ENCODE results near the gene THUMPD1.
"Not testable (repeated sequence)": the region's sequence is repeated elsewhere in the genome, so short reads cannot be mapped to it uniquely, and the experiment has no call there.

THUMPD1 gene, protein sequence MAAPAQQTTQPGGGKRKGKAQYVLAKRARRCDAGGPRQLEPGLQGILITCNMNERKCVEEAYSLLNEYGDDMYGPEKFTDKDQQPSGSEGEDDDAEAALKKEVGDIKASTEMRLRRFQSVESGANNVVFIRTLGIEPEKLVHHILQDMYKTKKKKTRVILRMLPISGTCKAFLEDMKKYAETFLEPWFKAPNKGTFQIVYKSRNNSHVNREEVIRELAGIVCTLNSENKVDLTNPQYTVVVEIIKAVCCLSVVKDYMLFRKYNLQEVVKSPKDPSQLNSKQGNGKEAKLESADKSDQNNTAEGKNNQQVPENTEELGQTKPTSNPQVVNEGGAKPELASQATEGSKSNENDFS

GRCh38 chr16:20741554-20742285 lies at the start of gene THUMPD1:
THUMPD1 (minus strand) TSS chr16:20741818; CDS start chr16:20741739, 79 bp downstream.
- peak; percentile 94 to 95 for ATAC-seq

- no peak for ATAC-seq
Measured at GRCh38 chr16:20789130-20789529, 47.5 kb upstream of the THUMPD1 start.

DNA sequence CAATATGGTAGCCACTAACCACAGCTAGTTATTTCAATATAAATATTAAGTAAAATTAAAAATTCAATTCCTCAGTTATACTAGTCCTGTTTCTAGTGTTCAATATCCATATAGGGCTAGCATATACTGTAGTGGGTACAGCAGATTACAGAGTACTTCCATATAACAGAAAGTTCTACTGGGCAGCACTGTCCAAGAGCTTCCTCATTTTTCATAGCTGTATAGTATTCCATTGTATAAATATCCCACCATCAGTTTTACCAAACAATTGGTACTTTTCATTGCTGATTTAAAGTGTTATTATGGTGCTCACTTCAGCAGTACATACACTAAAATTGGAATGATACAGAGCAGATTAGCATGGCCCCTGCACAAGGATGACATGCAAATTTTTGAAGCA lies 42.6 kb upstream of the THUMPD1 start:
- ATAC-seq, result no peak

GRCh38 chr16:20782470-20782869 lies 40.9 kb upstream of the THUMPD1 start:
- ATAC-seq, result no peak

- ATAC-seq, result no peak
Measured at GRCh38 chr16:20781697-20782096, 40.1 kb upstream of the THUMPD1 start.

DNA sequence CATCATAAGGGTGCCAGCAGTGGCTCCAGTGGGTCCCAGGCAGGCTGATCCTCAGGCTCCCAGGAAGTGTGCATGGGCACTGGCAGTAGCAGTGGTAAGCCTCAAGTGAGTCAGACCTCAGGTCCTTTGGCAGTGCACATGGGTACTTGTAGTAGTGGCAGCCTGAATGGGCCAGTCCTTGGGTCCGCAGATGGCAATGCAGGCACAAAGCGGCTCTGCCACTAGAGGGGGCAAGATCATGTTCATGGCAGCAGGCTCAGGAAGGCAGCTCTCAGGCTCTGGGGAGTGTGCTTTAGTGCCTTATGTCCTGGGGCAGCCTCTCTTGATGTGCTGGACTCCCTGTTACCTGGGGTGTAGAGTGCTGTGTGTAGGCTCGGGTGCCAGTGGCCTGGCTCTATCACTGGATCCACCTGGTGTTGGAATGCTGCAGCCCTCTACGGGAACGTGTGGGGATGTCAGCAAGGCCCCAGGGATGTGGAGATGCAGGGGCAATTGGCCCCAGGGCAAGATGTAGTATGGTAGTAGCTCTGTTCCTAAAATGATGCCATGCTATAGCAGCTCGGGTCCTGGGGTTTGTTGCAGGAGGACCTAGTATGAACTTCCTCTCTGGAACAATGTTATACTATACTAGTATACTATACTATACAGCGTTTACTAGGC lies 33.2 kb upstream of the THUMPD1 start:
- ATAC-seq, result peak; percentile 41 to 71

DNA sequence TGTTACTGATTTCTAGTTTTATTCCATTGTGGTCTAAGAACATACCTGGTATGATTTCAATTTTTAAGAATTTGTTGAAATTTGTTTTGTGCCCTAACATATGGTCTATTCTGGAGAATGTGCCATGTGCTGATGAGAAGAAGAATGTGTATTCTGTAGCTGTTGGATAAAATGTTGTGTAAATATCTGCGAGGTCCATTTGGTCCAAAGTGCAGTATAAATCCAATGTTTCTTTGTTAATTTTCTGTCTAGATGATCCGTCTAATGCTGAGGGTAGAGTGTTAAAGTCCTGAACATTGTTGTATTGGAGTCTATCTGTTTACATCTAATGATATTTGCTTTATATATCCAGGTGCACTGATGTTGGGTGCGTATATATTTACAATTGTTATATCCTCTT lies 32.1 kb upstream of the THUMPD1 start:
- ATAC-seq, result no peak

- ATAC-seq, result no peak
Measured at GRCh38 chr16:20768818-20769217, 27.2 kb upstream of the THUMPD1 start.

- ATAC-seq, result no peak
Measured at GRCh38 chr16:20768121-20768520, 26.5 kb upstream of the THUMPD1 start.

DNA sequence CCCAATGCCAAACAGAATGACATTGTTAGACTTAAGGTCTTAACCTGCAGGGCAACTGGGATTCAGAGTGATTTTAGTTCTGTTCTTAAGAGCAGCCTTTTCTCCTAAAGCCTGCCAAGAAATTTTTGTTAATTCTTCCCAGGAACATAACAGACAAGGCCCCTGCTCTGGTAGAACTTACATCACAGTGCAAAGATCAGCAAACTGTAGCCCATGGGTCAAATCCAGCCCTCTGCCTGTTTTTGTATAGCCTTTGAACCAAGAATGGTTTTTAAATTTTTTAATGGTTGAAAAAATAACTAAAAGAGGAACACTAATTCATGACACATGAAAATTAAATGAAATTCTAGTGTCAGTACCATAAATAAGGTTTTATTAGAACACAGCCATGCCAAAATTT lies 26.0 kb upstream of the THUMPD1 start:
- no peak for ATAC-seq

GRCh38 chr16:20766294-20766693 lies 24.7 kb upstream of the THUMPD1 start:
- no peak for ATAC-seq

DNA sequence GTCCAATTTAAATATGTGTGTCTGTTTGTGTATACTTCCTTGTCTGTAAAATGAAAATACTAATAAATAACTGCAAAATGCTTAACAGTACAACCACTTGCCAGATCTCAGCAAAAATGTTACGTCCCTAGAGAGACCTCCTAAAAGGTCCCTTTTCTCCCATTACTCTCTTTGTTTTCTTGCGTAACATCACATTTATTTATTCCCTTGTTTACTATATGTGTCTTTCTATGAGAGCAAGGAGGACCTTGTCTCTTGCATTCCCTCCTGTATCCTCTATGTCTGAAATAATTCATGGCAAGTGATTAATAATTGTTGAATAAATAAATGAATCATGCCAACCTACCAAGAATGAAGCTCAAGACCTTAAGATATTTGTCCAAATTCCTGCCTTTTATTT lies 24.1 kb upstream of the THUMPD1 start:
- ATAC-seq, result no peak

- not testable (repeated sequence) for ATAC-seq
Measured at GRCh38 chr16:20764448-20764847, 22.8 kb upstream of the THUMPD1 start.

GRCh38 chr16:20763461-20764232 lies 22.0 kb upstream of the THUMPD1 start, which contains the start of gene ACSM3:
ACSM3 (plus strand) TSS chr16:20764014; CDS start chr16:20770035, 6,021 bp downstream.
- peak; percentile 98 to 99 for ATAC-seq

- no peak for ATAC-seq
Measured at GRCh38 chr16:20762404-20763123, 20.9 kb upstream of the THUMPD1 start.

- ATAC-seq, result no peak
Measured at GRCh38 chr16:20761175-20761574, 19.6 kb upstream of the THUMPD1 start.

- no peak for ATAC-seq
Measured at GRCh38 chr16:20760346-20760745, 18.7 kb upstream of the THUMPD1 start.

GRCh38 chr16:20755799-20756198 lies 14.2 kb upstream of the THUMPD1 start:
- ATAC-seq, result not testable (repeated sequence)

DNA sequence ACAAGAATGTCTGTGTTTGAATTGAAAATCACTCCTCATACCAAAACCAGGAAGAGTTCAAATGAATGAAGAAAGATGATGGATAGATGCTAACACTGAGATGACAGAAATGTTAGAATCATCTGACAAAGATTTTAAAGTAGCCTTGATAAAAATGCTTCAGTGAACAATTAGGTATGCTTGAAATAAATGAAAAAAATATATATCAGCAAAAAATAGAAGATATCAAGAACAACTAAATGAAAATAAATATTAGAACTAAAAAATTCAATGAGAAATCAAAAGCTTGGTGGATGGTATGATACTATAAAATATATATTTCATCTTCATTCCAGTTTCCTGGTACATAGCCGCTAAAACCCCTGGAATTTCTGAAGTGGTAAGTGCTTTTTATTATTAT lies 13.6 kb upstream of the THUMPD1 start:
- no peak for ATAC-seq

DNA sequence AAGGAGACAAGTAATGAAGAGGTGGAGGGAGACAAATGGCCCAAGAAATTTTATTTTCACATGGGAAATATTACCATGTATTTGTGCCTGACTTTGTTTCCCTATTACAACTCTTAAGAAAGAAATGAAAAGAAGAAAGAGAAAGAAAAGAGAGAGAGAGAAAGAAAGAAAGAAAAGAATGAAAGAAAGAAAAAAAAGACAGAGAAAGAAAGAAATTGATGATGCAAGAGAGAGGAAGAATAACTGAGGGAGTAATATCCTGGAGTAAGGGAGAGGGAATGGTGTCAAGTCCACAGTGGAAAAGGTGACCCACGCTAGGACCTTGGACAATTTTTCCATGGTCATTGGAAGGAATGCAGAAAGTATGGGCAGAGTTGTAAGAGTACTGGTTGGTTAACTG lies 12.1 kb upstream of the THUMPD1 start:
- ATAC-seq, result no peak

GRCh38 chr16:20750558-20750957 lies 8.9 kb upstream of the THUMPD1 start:
- no peak for ATAC-seq

- ATAC-seq, result no peak
Measured at GRCh38 chr16:20749474-20749873, 7.9 kb upstream of the THUMPD1 start.
